ENCODE data around the gene OR4P4. TPM values are rescaled to one million over a fixed set of nuclear protein-coding genes. Genes with fewer than 3 reads are reported as not detected.

OR4P4 gene
- polyA plus RNA-seq, 1 donor from 2014 or later, result not detected

DNA sequence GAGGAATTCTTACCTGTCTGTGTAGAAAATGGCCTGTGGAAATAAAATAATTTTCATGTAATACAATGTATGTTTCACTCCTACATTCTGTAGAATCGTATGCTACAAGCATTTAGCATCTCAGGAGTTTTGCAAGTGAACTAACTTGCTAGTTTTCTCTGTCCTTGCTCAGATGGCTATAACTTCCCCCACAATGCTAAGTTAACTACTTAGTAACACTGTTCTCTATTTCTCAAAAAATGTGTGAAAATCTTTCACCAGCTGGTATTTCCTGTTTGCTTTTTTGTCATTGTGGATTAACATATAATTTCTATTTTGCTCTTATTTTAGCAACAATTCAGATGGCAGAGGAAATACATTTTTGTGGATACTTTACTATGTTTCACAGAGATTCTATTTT lies 17.6 kb downstream of the OR4P4 start:
- Histone ChIP-seq H2AFZ (ENCODE audit: low read depth, low read length) (no peak overlapping the region), H3K9me3 (ENCODE audit: low read length) (no peaks in the 10 kb centered on the region)
- no peak for TF ChIP-seq SMC3 (conservative IDR thresholded peaks at IDR 0.05; ENCODE audit: poor library complexity)
- TF ChIP-seq EZH2 (IDR thresholded peaks at IDR 0.05; ENCODE audit: borderline replicate concordance, insufficient read depth, low read length, poor library complexity, severe bottlenecking), result no peak
- TF ChIP-seq, protein P1, sequence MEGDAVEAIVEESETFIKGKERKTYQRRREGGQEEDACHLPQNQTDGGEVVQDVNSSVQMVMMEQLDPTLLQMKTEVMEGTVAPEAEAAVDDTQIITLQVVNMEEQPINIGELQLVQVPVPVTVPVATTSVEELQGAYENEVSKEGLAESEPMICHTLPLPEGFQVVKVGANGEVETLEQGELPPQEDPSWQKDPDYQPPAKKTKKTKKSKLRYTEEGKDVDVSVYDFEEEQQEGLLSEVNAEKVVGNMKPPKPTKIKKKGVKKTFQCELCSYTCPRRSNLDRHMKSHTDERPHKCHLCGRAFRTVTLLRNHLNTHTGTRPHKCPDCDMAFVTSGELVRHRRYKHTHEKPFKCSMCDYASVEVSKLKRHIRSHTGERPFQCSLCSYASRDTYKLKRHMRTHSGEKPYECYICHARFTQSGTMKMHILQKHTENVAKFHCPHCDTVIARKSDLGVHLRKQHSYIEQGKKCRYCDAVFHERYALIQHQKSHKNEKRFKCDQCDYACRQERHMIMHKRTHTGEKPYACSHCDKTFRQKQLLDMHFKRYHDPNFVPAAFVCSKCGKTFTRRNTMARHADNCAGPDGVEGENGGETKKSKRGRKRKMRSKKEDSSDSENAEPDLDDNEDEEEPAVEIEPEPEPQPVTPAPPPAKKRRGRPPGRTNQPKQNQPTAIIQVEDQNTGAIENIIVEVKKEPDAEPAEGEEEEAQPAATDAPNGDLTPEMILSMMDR (IDR thresholded peaks at IDR 0.05; ENCODE audit: poor library complexity, severe bottlenecking), result no peak

DNA sequence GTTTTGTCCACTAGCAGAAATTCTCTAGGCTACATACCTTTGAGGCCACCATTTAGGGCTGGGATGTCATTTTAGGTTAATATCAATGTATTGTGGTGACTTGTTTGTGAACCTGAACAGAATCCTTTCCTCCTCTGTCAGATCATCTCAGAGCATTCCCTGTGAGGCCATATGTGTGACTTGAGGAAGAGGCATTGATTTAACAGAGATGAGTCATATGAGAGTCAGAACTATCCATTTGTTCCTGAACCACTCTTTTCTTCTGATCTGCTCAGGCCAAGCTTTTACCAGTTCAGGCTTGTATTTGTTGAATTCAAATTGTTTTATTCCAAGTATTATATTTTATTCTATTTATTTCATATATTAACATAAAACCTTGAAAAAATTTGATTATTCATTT lies 20.2 kb downstream of the OR4P4 start:
- H3K4me2 ChIP-seq (ENCODE audit: low read length), result no peak overlapping the region
- H3F3A ChIP-seq (ENCODE audit: insufficient read depth, low read length, poor library complexity, severe bottlenecking), result no peaks in the 10 kb centered on the region
- no peaks in the 10 kb centered on the region for H3K27me3 ChIP-seq (ENCODE audit: insufficient read depth, low read depth, low read length)
- no peak overlapping the region for H3K9ac ChIP-seq (ENCODE audit: low read length)
- H2AFZ ChIP-seq (ENCODE audit: low read depth, low read length), result no peak overlapping the region
- no peaks in the 10 kb centered on the region for H3K9me3 ChIP-seq (ENCODE audit: low read length)
- no peaks in the 10 kb centered on the region for H4K20me1 ChIP-seq (ENCODE audit: insufficient read depth)
- H3K9me2 ChIP-seq (ENCODE audit: insufficient read depth, low read length), result no peaks in the 10 kb centered on the region
- H3K27ac ChIP-seq (ENCODE audit: low read length), result no peak overlapping the region
- no peaks in the 10 kb centered on the region for H3K36me3 ChIP-seq (ENCODE audit: insufficient read depth, low read length)
- no peaks in the 10 kb centered on the region for H3K79me2 ChIP-seq (replicated peaks; ENCODE audit: insufficient read depth, low read length)
- H3K4me3 ChIP-seq (ENCODE audit: low read length), result no peak overlapping the region
- no peak for TF ChIP-seq EP300 (conservative IDR thresholded peaks at IDR 0.05; ENCODE audit: poor library complexity, severe bottlenecking)
- no peak for TF ChIP-seq POLR2AphosphoS5 (IDR thresholded peaks at IDR 0.05)
- no peak for TF ChIP-seq RAD21 (conservative IDR thresholded peaks at IDR 0.05)
- TF ChIP-seq, protein P1 (IDR thresholded peaks at IDR 0.05; ENCODE audit: poor library complexity, severe bottlenecking), result no peak
- TF ChIP-seq TAF1 (IDR thresholded peaks at IDR 0.05; ENCODE audit: low read depth), result no peak
- TF ChIP-seq MXI1 (conservative IDR thresholded peaks at IDR 0.05; ENCODE audit: poor library complexity, severe bottlenecking), result no peak

More for the DNA sequence above, 17.6 kb downstream of the OR4P4 start:
- no peak overlapping the region for H3K9ac ChIP-seq (ENCODE audit: low read length)
- no peak overlapping the region for H3K27ac ChIP-seq (ENCODE audit: low read length)
- no peak overlapping the region for H3K4me3 ChIP-seq (ENCODE audit: low read length)
- H3K9me2 ChIP-seq (ENCODE audit: insufficient read depth, low read length), result no peaks in the 10 kb centered on the region
- H3F3A ChIP-seq (ENCODE audit: insufficient read depth, low read length, poor library complexity, severe bottlenecking), result no peaks in the 10 kb centered on the region
- H3K27me3 ChIP-seq (ENCODE audit: insufficient read depth, low read depth, low read length), result no peaks in the 10 kb centered on the region
- no peaks in the 10 kb centered on the region for H4K20me1 ChIP-seq (ENCODE audit: insufficient read depth)
- H3K4me2 ChIP-seq (ENCODE audit: low read length), result no peak overlapping the region
- H3K36me3 ChIP-seq (ENCODE audit: insufficient read depth, low read length), result no peaks in the 10 kb centered on the region
- no peaks in the 10 kb centered on the region for H3K79me2 ChIP-seq (replicated peaks; ENCODE audit: insufficient read depth, low read length)

DNA sequence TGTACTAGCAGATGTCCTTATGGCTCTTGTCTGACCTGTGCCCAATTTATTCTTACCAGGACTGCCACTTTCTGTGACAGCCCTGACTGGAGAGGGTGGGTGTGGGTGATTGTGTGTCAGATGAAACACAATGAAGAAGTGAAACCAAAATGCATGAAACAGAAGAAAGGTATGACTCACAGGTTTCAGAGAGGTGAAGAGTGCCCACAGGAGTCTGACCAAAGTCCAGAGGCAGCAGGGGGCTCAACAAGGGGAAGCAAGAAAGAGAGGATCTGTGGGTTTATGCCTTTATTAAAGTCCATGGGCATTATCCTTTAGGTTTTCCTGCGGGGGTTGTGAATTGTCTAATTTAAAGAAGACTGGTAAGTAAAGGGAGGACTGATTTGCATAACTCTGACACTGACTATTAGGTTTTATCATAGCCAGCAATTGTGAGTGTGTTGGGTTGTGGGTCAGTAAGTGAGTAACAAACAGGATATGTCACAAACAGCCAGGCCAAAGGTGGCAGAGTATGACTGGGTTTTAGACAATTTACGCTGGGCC lies 23.2 kb downstream of the OR4P4 start:
- no peaks in the 10 kb centered on the region for H3K36me3 ChIP-seq (ENCODE audit: insufficient read depth, low read length)
- TF ChIP-seq TAF1 (IDR thresholded peaks at IDR 0.05; ENCODE audit: low read depth), result no peak
- TF ChIP-seq RAD21 (conservative IDR thresholded peaks at IDR 0.05), result no peak
- TF ChIP-seq EZH2 (IDR thresholded peaks at IDR 0.05; ENCODE audit: borderline replicate concordance, insufficient read depth, low read length, poor library complexity, severe bottlenecking), result no peak
- no peak for TF ChIP-seq EP300 (conservative IDR thresholded peaks at IDR 0.05; ENCODE audit: poor library complexity, severe bottlenecking)
- TF ChIP-seq, protein P2, sequence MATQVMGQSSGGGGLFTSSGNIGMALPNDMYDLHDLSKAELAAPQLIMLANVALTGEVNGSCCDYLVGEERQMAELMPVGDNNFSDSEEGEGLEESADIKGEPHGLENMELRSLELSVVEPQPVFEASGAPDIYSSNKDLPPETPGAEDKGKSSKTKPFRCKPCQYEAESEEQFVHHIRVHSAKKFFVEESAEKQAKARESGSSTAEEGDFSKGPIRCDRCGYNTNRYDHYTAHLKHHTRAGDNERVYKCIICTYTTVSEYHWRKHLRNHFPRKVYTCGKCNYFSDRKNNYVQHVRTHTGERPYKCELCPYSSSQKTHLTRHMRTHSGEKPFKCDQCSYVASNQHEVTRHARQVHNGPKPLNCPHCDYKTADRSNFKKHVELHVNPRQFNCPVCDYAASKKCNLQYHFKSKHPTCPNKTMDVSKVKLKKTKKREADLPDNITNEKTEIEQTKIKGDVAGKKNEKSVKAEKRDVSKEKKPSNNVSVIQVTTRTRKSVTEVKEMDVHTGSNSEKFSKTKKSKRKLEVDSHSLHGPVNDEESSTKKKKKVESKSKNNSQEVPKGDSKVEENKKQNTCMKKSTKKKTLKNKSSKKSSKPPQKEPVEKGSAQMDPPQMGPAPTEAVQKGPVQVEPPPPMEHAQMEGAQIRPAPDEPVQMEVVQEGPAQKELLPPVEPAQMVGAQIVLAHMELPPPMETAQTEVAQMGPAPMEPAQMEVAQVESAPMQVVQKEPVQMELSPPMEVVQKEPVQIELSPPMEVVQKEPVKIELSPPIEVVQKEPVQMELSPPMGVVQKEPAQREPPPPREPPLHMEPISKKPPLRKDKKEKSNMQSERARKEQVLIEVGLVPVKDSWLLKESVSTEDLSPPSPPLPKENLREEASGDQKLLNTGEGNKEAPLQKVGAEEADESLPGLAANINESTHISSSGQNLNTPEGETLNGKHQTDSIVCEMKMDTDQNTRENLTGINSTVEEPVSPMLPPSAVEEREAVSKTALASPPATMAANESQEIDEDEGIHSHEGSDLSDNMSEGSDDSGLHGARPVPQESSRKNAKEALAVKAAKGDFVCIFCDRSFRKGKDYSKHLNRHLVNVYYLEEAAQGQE (IDR thresholded peaks at IDR 0.05; ENCODE audit: borderline replicate concordance), result no peak
- no peak for TF ChIP-seq SMC3 (conservative IDR thresholded peaks at IDR 0.05; ENCODE audit: poor library complexity)
- no peaks in the 10 kb centered on the region for H4K20me1 ChIP-seq (ENCODE audit: insufficient read depth)
- no peak overlapping the region for H3K4me3 ChIP-seq (ENCODE audit: low read length)
- no peak overlapping the region for H2AFZ ChIP-seq (ENCODE audit: low read depth, low read length)
- H3F3A ChIP-seq (ENCODE audit: insufficient read depth, low read length, poor library complexity, severe bottlenecking), result no peaks in the 10 kb centered on the region
- H3K79me2 ChIP-seq (replicated peaks; ENCODE audit: insufficient read depth, low read length), result no peaks in the 10 kb centered on the region
- no peak overlapping the region for H3K27ac ChIP-seq (ENCODE audit: low read length)
- no peak overlapping the region for H3K4me2 ChIP-seq (ENCODE audit: low read length)
- no peaks in the 10 kb centered on the region for H3K9me2 ChIP-seq (ENCODE audit: insufficient read depth, low read length)
- H3K9ac ChIP-seq (ENCODE audit: low read length), result no peak overlapping the region
- no peaks in the 10 kb centered on the region for H3K9me3 ChIP-seq (ENCODE audit: low read length)
- H3K27me3 ChIP-seq (ENCODE audit: insufficient read depth, low read depth, low read length), result no peaks in the 10 kb centered on the region

All from neural cell (in vitro differentiated cells).